IMR-90 (cell line): ENCODE data around the gene VPS8. TPM values are rescaled to one million over a fixed set of nuclear protein-coding genes. Genes with fewer than 3 reads are reported as not detected.

ENCODE experiments used
- ATAC-seq: fragments of 200-7000 bp; cut with Tn5 transposase; 2 replicates; pipeline ENCODE4 v1.9.1; 2020; ENCODE audit warnings: low read depth, mild to moderate bottlenecking, moderate library complexity
- BruUV-seq: library from RNA; stranded (reverse); fragments of 400-500 nt; replicated peaks from 2 replicates; lab custom pipeline; 2021; lab: Mats Ljungman, UMichigan
- CTCF ChIA-PET: fragments of 300-600 bp; formaldehyde crosslinking; extraction: SDS; loops from one replicate; lab custom pipeline; 2021; ENCODE audit warnings: antibody characterized with exemption; lab: Yijun Ruan, JAX
- POLR2A ChIA-PET: fragments of 300-600 bp; sonication (Branson Sonifier 250); formaldehyde crosslinking; loops from one replicate; lab custom pipeline; 2022; ENCODE audit warnings: antibody characterized with exemption; ENCODE audit not compliant: unreplicated experiment; lab: Charles Lee
- DNase-seq: peaks from one replicate; pipeline ENCODE4 v3.0.0; 2013
- H2AFZ ChIP-seq: replicated peaks from 2 replicates; pipeline ENCODE3; 2013; ENCODE audit warnings: low read length, mild to moderate bottlenecking; ENCODE audit not compliant: poor library complexity
- H2AK5ac ChIP-seq: 2 replicates; pipeline ENCODE4 v1.6.1; 2013; ENCODE audit warnings: low read depth, low read length, inconsistent platforms
- H2AK9ac ChIP-seq: replicated peaks from 2 replicates; pipeline ENCODE3; 2013; ENCODE audit warnings: mild to moderate bottlenecking, low read depth, low read length, moderate library complexity; ENCODE audit not compliant: poor library complexity
- H2BK120ac ChIP-seq: 2 replicates; pipeline ENCODE4 v1.6.1; 2013; ENCODE audit warnings: low read depth, low read length, inconsistent platforms
- H2BK15ac ChIP-seq: 3 replicates; pipeline ENCODE4 v1.6.1; 2013; ENCODE audit warnings: low read depth, low read length, inconsistent platforms
- H2BK20ac ChIP-seq: 2 replicates; pipeline ENCODE4 v1.6.1; 2013; ENCODE audit warnings: low read depth, mild to moderate bottlenecking, inconsistent platforms, low read length, moderate library complexity
- H2BK5ac ChIP-seq: 2 replicates; pipeline ENCODE4 v1.6.1; 2013; ENCODE audit warnings: mild to moderate bottlenecking, low read depth, low read length, inconsistent platforms; ENCODE audit not compliant: poor library complexity, severe bottlenecking
- H3K14ac ChIP-seq: replicated peaks from 2 replicates; pipeline ENCODE4 v1.6.1; 2013; ENCODE audit warnings: low read depth, low read length, inconsistent platforms
- H3K18ac ChIP-seq: 2 replicates; pipeline ENCODE4 v1.6.1; 2013; ENCODE audit warnings: low read depth, low read length, control low read depth
- H3K23ac ChIP-seq: 2 replicates; pipeline ENCODE4 v1.6.1; 2013; ENCODE audit warnings: low read depth, low read length, inconsistent platforms
- H3K27ac ChIP-seq: 2 replicates; pipeline ENCODE4 v1.5.1; 2013; ENCODE audit warnings: mild to moderate bottlenecking, control low read depth, low read length; ENCODE audit not compliant: insufficient read depth
- H3K27me3 ChIP-seq: 2 replicates; pipeline ENCODE4 v1.6.1; 2013; ENCODE audit warnings: low read length; ENCODE audit not compliant: control insufficient read depth, insufficient read depth
- H3K36me3 ChIP-seq: 2 replicates; pipeline ENCODE4 v1.6.1; 2013; ENCODE audit warnings: low read length, mixed read lengths; ENCODE audit not compliant: control insufficient read depth, insufficient read depth
- H3K4ac ChIP-seq: 2 replicates; pipeline ENCODE4 v1.6.1; 2013; ENCODE audit warnings: low read depth, low read length, inconsistent platforms
- H3K4me1 ChIP-seq: 2 replicates; pipeline ENCODE4 v1.6.1; 2013; ENCODE audit warnings: low read length, mixed read lengths; ENCODE audit not compliant: control insufficient read depth, insufficient read depth
- H3K4me2 ChIP-seq: 2 replicates; pipeline ENCODE4 v1.6.1; 2013; ENCODE audit warnings: low read depth, mild to moderate bottlenecking, control low read depth, low read length, moderate library complexity
- H3K4me3 ChIP-seq: 2 replicates; pipeline ENCODE4 v1.5.1; 2013; ENCODE audit warnings: low read depth, mild to moderate bottlenecking, control low read depth, low read length, moderate library complexity; ENCODE audit not compliant: insufficient read depth
- H3K56ac ChIP-seq: 2 replicates; pipeline ENCODE4 v1.6.1; 2013; ENCODE audit warnings: low read length, inconsistent platforms; ENCODE audit not compliant: insufficient read depth; ENCODE audit errors: extremely low read depth
- H3K79me1 ChIP-seq, 2 experiments: 2 replicates each; pipeline ENCODE4 v1.6.1; 2013; ENCODE audit warnings: low read length in 2 of 2, inconsistent platforms in 1 of 2, low read depth in 1 of 2
- H3K9ac ChIP-seq: 2 replicates; pipeline ENCODE4 v1.6.1; 2013; ENCODE audit warnings: low read depth, low read length, control low read depth
- H3K9me1 ChIP-seq: 2 replicates; pipeline ENCODE4 v1.6.1; 2013; ENCODE audit warnings: low read length, inconsistent platforms; ENCODE audit not compliant: insufficient read depth
- H3K9me3 ChIP-seq: 2 replicates; pipeline ENCODE4 v1.6.1; 2013; ENCODE audit warnings: low read length; ENCODE audit not compliant: control insufficient read depth, insufficient read depth
- H4K20me1 ChIP-seq: 2 replicates; pipeline ENCODE4 v1.6.1; 2013; ENCODE audit warnings: low read length, inconsistent platforms; ENCODE audit not compliant: insufficient read depth
- H4K5ac ChIP-seq: 2 replicates; pipeline ENCODE4 v1.6.1; 2013; ENCODE audit warnings: mild to moderate bottlenecking, low read depth, low read length, control low read depth
- H4K8ac ChIP-seq, 2 experiments: 2 replicates each; pipeline ENCODE4 v1.6.1; 2013; ENCODE audit warnings: low read depth in 2 of 2, low read length in 2 of 2, control low read depth in 1 of 2, inconsistent platforms in 1 of 2
- H4K91ac ChIP-seq: 2 replicates; pipeline ENCODE4 v1.6.1; 2013; ENCODE audit warnings: low read depth, low read length, inconsistent platforms; ENCODE audit not compliant: insufficient read depth
- BHLHE40 ChIP-seq: fragments of 150-350 bp; IDR thresholded peaks from 2 replicates; pipeline ENCODE4 v1.6.1; 2016; ENCODE audit warnings: mild to moderate bottlenecking, low read depth, low read length
- MXI1 ChIP-seq: IDR thresholded peaks from 2 replicates; pipeline ENCODE4 v1.6.1; 2012; ENCODE audit warnings: low read depth, mild to moderate bottlenecking, low read length, moderate library complexity, borderline replicate concordance
- NFE2L2 ChIP-seq: fragments of 150-350 bp; IDR thresholded peaks from 2 replicates; pipeline ENCODE4 v1.6.1; 2016; ENCODE audit warnings: low read depth, mild to moderate bottlenecking, low read length
- RAD21 ChIP-seq: IDR thresholded peaks from 2 replicates; pipeline ENCODE4 v1.6.1; 2012; ENCODE audit warnings: low read length, improper control_type of control experiment
- SMC3 ChIP-seq: fragments of 150-350 bp; IDR thresholded peaks from 2 replicates; pipeline ENCODE4 v1.6.1; 2016; ENCODE audit warnings: low read depth, mild to moderate bottlenecking, antibody characterized with exemption, low read length, moderate library complexity
- WGBS, 2 experiments: methylation state at CpG; one replicate each; pipeline versions ENCODE4 v1.1.5 to v1.1.7; 2013; ENCODE audit warnings: missing lambda C conversion rate in 2 of 2; ENCODE audit not compliant: insufficient read length in 1 of 2; ENCODE audit errors: extremely low coverage in 2 of 2; 5-methylcytosine and 5-hydroxymethylcytosine counted together
- dilution Hi-C: fragments of 300-500 bp; cut with HindIII; formaldehyde crosslinking; loops from one replicate; pipeline ENCODE4 v1.14.3; 2018; ENCODE audit warnings: low sequenced_read_pairs; ENCODE audit not compliant: unreplicated experiment
- in situ Hi-C: fragments of 300-500 bp; cut with MboI; formaldehyde crosslinking; loops from 3 replicates; pipeline ENCODE4 v1.14.3; 2019; ENCODE audit warnings: low sequenced_read_pairs, inconsistent platforms, mixed read lengths
- intact Hi-C: fragments of 100-400 bp; cut with micrococcal nuclease; formaldehyde crosslinking; loops from 2 replicates; pipeline ENCODE4 v1.10.0; 2022
- polyA plus RNA-seq, 3 experiments: library from polyadenylated mRNA; depleted of rRNA; stranded (reverse); fragments of >200 nt; gene quantifications; 2 replicates each; pipeline ENCODE4 v1.2.3, GENCODE V29; 2012; ENCODE audit warnings: low replicate concordance in 1 of 3
- total RNA-seq: library from RNA; depleted of rRNA; stranded (reverse); fragments of >200 nt; gene quantifications from 2 replicates; pipeline ENCODE4 v1.2.3, GENCODE V29; 2012
- TF ChIP-seq, protein P1 (sequence below): conservative IDR thresholded peaks from 2 replicates; pipeline ENCODE4 v1.5.1; 2012; ENCODE audit warnings: mild to moderate bottlenecking, low read depth, low read length, improper control_type of control experiment

Gene VPS8
- total and polyA plus RNA-seq, 2 of the 4 experiments (the other 2 are of a cell fraction) = 14.0 to 56.1 TPM

DNA sequence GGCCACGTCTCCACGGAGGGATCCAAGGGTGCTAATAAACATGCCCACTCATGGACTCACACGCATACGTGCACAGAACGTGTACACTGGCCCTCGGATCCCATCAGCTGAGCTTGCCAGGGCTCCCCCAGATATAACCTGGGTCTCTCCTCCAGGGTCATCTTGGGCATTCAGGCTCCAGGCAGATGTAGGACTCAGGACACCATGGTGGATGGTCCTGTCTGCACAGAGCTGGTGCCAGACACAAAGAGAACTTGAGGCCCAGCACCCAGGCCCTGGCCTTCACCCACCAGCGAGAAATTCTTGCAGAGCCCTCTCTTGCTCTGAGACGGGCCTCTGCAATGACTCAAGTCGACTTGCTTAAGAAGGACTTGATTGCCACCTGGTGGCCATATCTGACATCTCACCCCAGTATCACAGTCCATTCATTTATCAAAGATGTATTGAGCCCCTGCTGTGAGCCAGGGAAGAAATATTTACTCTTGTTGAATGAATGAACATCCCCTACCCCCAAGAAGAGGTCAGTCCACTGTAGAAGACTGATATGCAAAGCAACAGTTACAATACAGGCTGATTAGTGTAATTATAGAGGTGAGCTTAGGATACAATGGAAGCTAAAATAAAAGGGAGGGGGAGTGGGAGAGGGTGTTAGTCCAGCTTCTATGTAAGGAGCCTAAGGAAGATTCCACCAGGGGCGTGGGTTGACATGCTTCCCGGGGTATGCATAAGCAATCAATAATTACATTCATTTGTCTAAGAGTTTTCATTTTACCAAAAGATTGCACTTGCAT lies 34.2 kb upstream of the VPS8 start:
- Histone ChIP-seq H3K9me1 (0 out of 2 replicates have a peak, but pooled peaks cover 6% of the 10 kb centered on the region), H3K56ac (no peak overlapping the region), H2BK15ac (no peak overlapping the region), H3K79me1 (no peaks in the 10 kb centered on the region), H3K14ac (no peak overlapping the region), H3K18ac (no peak overlapping the region), H3K4ac (peak overlapping the region; percentile 38), H3K36me3 (no peaks in the 10 kb centered on the region), H2AK5ac (peak overlapping the region; percentile 57; the same call in 1 of the 2 replicates), H2AK9ac (no peak overlapping the region), H3K4me1 (peaks cover 10% of the 10 kb centered on the region), H3K4me3 (no peak overlapping the region), H3K9ac (peak overlapping the region; percentile 37), H4K20me1 (no peaks in the 10 kb centered on the region), H2BK20ac (no peak overlapping the region), H4K5ac (no peak overlapping the region), H4K91ac (no peak overlapping the region), H2BK5ac (no peak overlapping the region), H3K9me3 (no peaks in the 10 kb centered on the region), H3K23ac (no peak overlapping the region), H3K27ac (no peak overlapping the region), H2BK120ac (no peak overlapping the region), H3K27me3 (no peaks in the 10 kb centered on the region), H2AFZ (peak overlapping the region; percentile 64), H4K8ac (peak overlapping the region in 1 of 2 experiments; percentile 55; a peak in 1 of 4 replicates), H3K4me2 (no peak overlapping the region)
- no TSS peak for BruUV-seq
- DNase-seq (peak; percentile 97), ATAC-seq (peak; percentile 95)
- in situ Hi-C loops = loop anchor here (10.0 kb wide), 1 partner anchor 403 kb away; the partner anchor contains the start of gene THPO
- CTCF ChIA-PET = interaction anchor here (0.7 to 1.6 kb wide), 4 partner anchors 26 to 221 kb away, joined by 3 to 5 read pairs (median 4); no protein-coding TSS in a partner anchor
- POLR2A ChIA-PET = interaction anchor here (0.5 to 3.2 kb wide), 2 partner anchors 71 to 217 kb away, joined by 3 to 10 read pairs; partner anchors contain the start of gene EPHB3
- intact Hi-C loops = loop anchor here (1.0 to 5.0 kb wide), 3 partner anchors 26 to 405 kb away; partner anchors contain the start of gene EPHB3
- dilution Hi-C loops = no loop called here
- TF ChIP-seq MXI1 (no peak), NFE2L2 (no peak), SMC3 (peak; percentile 100), RAD21 (peak; percentile 98), BHLHE40 (no peak)
- TF ChIP-seq, protein P1, sequence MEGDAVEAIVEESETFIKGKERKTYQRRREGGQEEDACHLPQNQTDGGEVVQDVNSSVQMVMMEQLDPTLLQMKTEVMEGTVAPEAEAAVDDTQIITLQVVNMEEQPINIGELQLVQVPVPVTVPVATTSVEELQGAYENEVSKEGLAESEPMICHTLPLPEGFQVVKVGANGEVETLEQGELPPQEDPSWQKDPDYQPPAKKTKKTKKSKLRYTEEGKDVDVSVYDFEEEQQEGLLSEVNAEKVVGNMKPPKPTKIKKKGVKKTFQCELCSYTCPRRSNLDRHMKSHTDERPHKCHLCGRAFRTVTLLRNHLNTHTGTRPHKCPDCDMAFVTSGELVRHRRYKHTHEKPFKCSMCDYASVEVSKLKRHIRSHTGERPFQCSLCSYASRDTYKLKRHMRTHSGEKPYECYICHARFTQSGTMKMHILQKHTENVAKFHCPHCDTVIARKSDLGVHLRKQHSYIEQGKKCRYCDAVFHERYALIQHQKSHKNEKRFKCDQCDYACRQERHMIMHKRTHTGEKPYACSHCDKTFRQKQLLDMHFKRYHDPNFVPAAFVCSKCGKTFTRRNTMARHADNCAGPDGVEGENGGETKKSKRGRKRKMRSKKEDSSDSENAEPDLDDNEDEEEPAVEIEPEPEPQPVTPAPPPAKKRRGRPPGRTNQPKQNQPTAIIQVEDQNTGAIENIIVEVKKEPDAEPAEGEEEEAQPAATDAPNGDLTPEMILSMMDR = peak; percentile 95
- 84% methylated on average over 6 of the region's 11 CpGs; no CpG with 5 or more reads in 1 of the 2 experiments for whole genome bisulfite sequencing, 2 experiments
